Transverse colon (tissue), 4 donors: Measurements from ENCODE around the gene FRYL. TPM values are rescaled to one million over a fixed set of nuclear protein-coding genes. Genes with fewer than 3 reads are reported as not detected.

Experiments used
- DNase-seq: peaks from one replicate; pipeline ENCODE4 v3.0.0-alpha.2; 2019
- H3K27ac ChIP-seq, 4 donors: fragments of 200-600 bp; sonication (generic); 2 replicates each; pipeline ENCODE4 v1.5.1; 2016 to 2018; ENCODE audit warnings: inconsistent platforms in 4 of 4
- H3K27me3 ChIP-seq: fragments of 200-600 bp; sonication (generic); 2 replicates; pipeline ENCODE4 v1.5.1; 2017; ENCODE audit warnings: inconsistent platforms
- H3K36me3 ChIP-seq, 4 donors: fragments of 200-600 bp; sonication (generic); 2 replicates each; pipeline ENCODE4 v1.5.1; 2017 to 2019; ENCODE audit warnings: inconsistent platforms in 4 of 4
- H3K4me1 ChIP-seq, 4 donors: fragments of 200-600 bp; sonication (generic); 2 replicates each; pipeline ENCODE4 v1.5.1; 2017 to 2020; ENCODE audit warnings: inconsistent platforms in 4 of 4
- H3K4me3 ChIP-seq, 4 donors: fragments of 200-600 bp; sonication (generic); 1 replicate in 1 of 4; 2 replicates in 3 of 4; pipeline versions ENCODE4 v1.5.1 to v1.6.1; 2017 to 2019; ENCODE audit warnings: inconsistent platforms in 4 of 4
- H3K9me3 ChIP-seq, 2 donors: fragments of 200-600 bp; sonication (generic); 2 replicates each; pipeline ENCODE4 v1.5.1; 2017 to 2019; ENCODE audit warnings: inconsistent platforms in 2 of 2
- EP300 ChIP-seq: sonication (generic); formaldehyde crosslinking; IDR thresholded peaks from one replicate; pipeline ENCODE4 v1.6.1; 2017; ENCODE audit warnings: antibody characterized with exemption, low read depth
- POLR2A ChIP-seq: fragments of 450-650 bp; IDR thresholded peaks from one replicate; pipeline ENCODE4 v1.6.1; 2016; ENCODE audit warnings: antibody characterized with exemption, mild to moderate bottlenecking, moderate library complexity
- POLR2AphosphoS5 ChIP-seq, 3 donors: sonication (generic); formaldehyde crosslinking; IDR thresholded peaks; one replicate each; pipeline ENCODE4 v1.6.1; 2016; ENCODE audit warnings: antibody characterized with exemption in 3 of 3
- WGBS, 2 donors: methylation state at CpG; one replicate each; pipeline ENCODE4 v1.1.5; 2018; ENCODE audit warnings: low coverage in 1 of 2; 5-methylcytosine and 5-hydroxymethylcytosine counted together
- in situ Hi-C, 4 donors: fragments of 200-750 bp; cut with MboI; loops; one replicate each; pipeline versions ENCODE4 v1.15.0 to v1.15.1; 2017; ENCODE audit warnings: low sequenced_read_pairs in 3 of 4, low pct_ligation_motif_present in 1 of 4, low pct_unique_long_range_greater_than_20kb in 1 of 4
- intact Hi-C: fragments of 100-400 bp; cut with DNase I; formaldehyde crosslinking; loops from one replicate; pipeline ENCODE4 v1.15.1; 2023; ENCODE audit warnings: low total_unique reads
- total RNA-seq, 4 donors: library from RNA; depleted of rRNA; stranded (reverse); fragments of >200 nt; gene quantifications; one replicate each; pipeline ENCODE4 v1.1.0, GENCODE V29; 2016
- TF ChIP-seq, protein P1 (sequence below), 5 experiments: fragments of 200-600 bp in 3 of 5; fragments of 450-650 bp in 2 of 5; sonication (generic) in 3 of 5; IDR thresholded peaks; 1 replicate in 2 of 5; 2 replicates in 3 of 5; pipeline ENCODE4 v1.5.1; 2016 to 2017; ENCODE audit warnings: antibody characterized with exemption in 5 of 5, inconsistent platforms in 3 of 5, mild to moderate bottlenecking in 2 of 5, moderate library complexity in 1 of 5

Gene FRYL
- total RNA-seq, 4 donors from 2014 or later: 477 to 645 (median 545) TPM

DNA sequence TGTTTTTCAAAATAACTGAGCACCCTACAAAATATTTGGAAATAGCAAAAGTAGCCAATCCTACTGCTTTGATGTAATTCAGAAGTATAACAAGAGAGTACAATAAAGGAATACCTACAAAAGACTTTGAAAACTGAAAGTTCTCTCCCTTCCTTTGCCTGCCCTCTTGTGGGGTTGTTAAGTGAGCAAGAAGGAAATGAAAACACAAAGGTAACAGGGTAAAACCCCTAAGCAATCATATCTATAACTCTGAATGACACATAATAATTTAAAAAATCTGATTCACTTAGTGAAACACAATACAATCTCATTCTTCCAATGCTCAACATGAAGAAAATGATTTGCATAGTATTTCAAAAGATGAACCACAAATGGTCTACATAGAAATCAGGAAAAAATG lies 98.2 kb downstream of the FRYL start:
- no peak for DNase-seq
- TF ChIP-seq EP300 (no peak), POLR2AphosphoS5 (IDR thresholded peaks at IDR 0.05) (no peak), POLR2A (no peak)
- TF ChIP-seq, protein P1, sequence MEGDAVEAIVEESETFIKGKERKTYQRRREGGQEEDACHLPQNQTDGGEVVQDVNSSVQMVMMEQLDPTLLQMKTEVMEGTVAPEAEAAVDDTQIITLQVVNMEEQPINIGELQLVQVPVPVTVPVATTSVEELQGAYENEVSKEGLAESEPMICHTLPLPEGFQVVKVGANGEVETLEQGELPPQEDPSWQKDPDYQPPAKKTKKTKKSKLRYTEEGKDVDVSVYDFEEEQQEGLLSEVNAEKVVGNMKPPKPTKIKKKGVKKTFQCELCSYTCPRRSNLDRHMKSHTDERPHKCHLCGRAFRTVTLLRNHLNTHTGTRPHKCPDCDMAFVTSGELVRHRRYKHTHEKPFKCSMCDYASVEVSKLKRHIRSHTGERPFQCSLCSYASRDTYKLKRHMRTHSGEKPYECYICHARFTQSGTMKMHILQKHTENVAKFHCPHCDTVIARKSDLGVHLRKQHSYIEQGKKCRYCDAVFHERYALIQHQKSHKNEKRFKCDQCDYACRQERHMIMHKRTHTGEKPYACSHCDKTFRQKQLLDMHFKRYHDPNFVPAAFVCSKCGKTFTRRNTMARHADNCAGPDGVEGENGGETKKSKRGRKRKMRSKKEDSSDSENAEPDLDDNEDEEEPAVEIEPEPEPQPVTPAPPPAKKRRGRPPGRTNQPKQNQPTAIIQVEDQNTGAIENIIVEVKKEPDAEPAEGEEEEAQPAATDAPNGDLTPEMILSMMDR (IDR thresholded peaks at IDR 0.05): peak; percentile 11 to 59 (median 38)
- H3K4me3 ChIP-seq: peak overlapping the region in 1 of 4 donors; percentile 51
- H3K9me3 ChIP-seq: no peaks in the 10 kb centered on the region
- peaks cover 0 to 26% (median 14%) of the 10 kb centered on the region in 4 donors for H3K4me1 ChIP-seq
- in situ Hi-C loops: loop anchor here in 1 of 4 donors (25.0 kb wide), 1 partner anchor 95 kb away; no protein-coding TSS in a partner anchor
- no peaks in the 10 kb centered on the region for H3K36me3 ChIP-seq
- H3K27ac ChIP-seq: peak overlapping the region; percentile 67 to 87 (median 79)
- intact Hi-C loops: no loop called here
- H3K27me3 ChIP-seq: no peaks in the 10 kb centered on the region

GRCh38 chr4:48680848-48681568 lies 99.1 kb downstream of the FRYL start:
- peak overlapping the region; percentile 67 to 87 (median 79) for H3K27ac ChIP-seq
- intact Hi-C loops: no loop called here
- 58 to 59% methylated on average over 12 of the region's 12 CpGs for WGBS, 2 donors
- no peak for DNase-seq
- in situ Hi-C loops: loop anchor here in 1 of 4 donors (25.0 kb wide), 1 partner anchor 94 kb away; no protein-coding TSS in a partner anchor
- peak; percentile 78 for TF ChIP-seq POLR2A
- TF ChIP-seq, protein P1 (IDR thresholded peaks at IDR 0.05): no peak
- TF ChIP-seq EP300: peak; percentile 5
- peak; percentile 66 to 90 (median 86) for TF ChIP-seq POLR2AphosphoS5 (IDR thresholded peaks at IDR 0.05)
- H3K36me3 ChIP-seq: no peaks in the 10 kb centered on the region
- H3K27me3 ChIP-seq: no peaks in the 10 kb centered on the region
- H3K9me3 ChIP-seq: no peaks in the 10 kb centered on the region
- H3K4me1 ChIP-seq: peaks cover 0 to 26% (median 14%) of the 10 kb centered on the region in 4 donors
- peak overlapping the region in 3 of 4 donors; percentile 31 to 51 (median 31) for H3K4me3 ChIP-seq

- TF ChIP-seq, protein P1 (IDR thresholded peaks at IDR 0.05): no peak
- no peak for TF ChIP-seq POLR2AphosphoS5 (IDR thresholded peaks at IDR 0.05)
- TF ChIP-seq EP300: no peak
- TF ChIP-seq POLR2A: no peak
- no peak overlapping the region for H3K4me3 ChIP-seq
- in situ Hi-C loops: no loop called here
- WGBS, 2 donors: 67 to 75% methylated on average over 3 of the region's 3 CpGs
- peak overlapping the region in 1 of 4 donors; percentile 87 for H3K27ac ChIP-seq
- H3K4me1 ChIP-seq: peaks cover 0 to 47% (median 24%) of the 10 kb centered on the region in 4 donors
- H3K36me3 ChIP-seq: no peaks in the 10 kb centered on the region
- no peak for DNase-seq
- H3K9me3 ChIP-seq: no peaks in the 10 kb centered on the region
- intact Hi-C loops: no loop called here
- no peaks in the 10 kb centered on the region for H3K27me3 ChIP-seq
Measured at GRCh38 chr4:48673537-48673936, 106.5 kb downstream of the FRYL start.

DNA sequence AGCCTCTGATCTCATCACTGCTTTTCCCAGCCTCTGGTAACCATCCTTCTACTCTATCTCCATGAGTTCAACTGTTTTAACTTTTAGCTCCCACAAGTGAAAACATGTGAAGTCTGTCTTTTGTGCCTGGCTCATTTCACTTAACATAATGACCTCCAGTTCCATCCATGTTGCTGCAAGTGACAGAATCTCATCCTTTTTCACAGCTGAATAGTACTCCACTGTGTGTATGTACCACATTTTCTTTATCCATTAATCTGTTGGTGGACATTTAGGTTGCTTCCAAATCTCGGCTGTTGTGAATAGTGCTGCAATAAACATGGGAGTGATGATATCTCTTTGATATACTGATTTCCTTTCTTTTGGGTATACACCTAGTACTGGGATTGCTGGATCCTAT lies 109.5 kb downstream of the FRYL start:
- Histone ChIP-seq H3K9me3 (no peaks in the 10 kb centered on the region), H3K36me3 (no peaks in the 10 kb centered on the region), H3K27me3 (no peaks in the 10 kb centered on the region), H3K4me3 (no peak overlapping the region), H3K27ac (peak overlapping the region in 3 of 4 donors; percentile 78 to 84 (median 81)), H3K4me1 (peaks cover 10 to 76% (median 51%) of the 10 kb centered on the region in 4 donors)
- in situ Hi-C loops (no loop called here), intact Hi-C loops (no loop called here)
- WGBS, 2 donors: 63 to 83% methylated on average over 1 of the region's 1 CpG
- TF ChIP-seq POLR2A (no peak), POLR2AphosphoS5 (IDR thresholded peaks at IDR 0.05) (no peak), EP300 (no peak)
- TF ChIP-seq, protein P1 (IDR thresholded peaks at IDR 0.05): no peak
- no peak for DNase-seq
